RCC 7860 (cell line): Measurements from ENCODE around the gene PTPRN2.
"Not testable (repeated sequence)": the region's sequence is repeated elsewhere in the genome, so short reads cannot be mapped to it uniquely, and the experiment has no call there.

Experiments used
- DNase-seq: peaks from one replicate; pipeline ENCODE4 v3.0.0-alpha.2; 2015; ENCODE audit warnings: low spot score
- FAIRE-seq: peaks from 2 replicates; lab custom pipeline; 2012; peaks lifted over from hg19 to GRCh38; lab: Jason Lieb, UNC

PTPRN2 gene

GRCh38 chr7:158054081-158054480 is 533.5 kb downstream of the PTPRN2 start:
- DNase-seq, result no peak
- FAIRE-seq, result no peak

GRCh38 chr7:158053183-158053915 is 534.3 kb downstream of the PTPRN2 start:
- FAIRE-seq (no peak), DNase-seq (no peak)

GRCh38 chr7:158052381-158053060 is 535.1 kb downstream of the PTPRN2 start:
- DNase-seq (no peak), FAIRE-seq (no peak)

- FAIRE-seq, result no peak
Measured at GRCh38 chr7:158051776-158052175, 535.8 kb downstream of the PTPRN2 start.

GRCh38 chr7:158050978-158051651 is 536.5 kb downstream of the PTPRN2 start:
- no peak for FAIRE-seq
- DNase-seq, result no peak

More at GRCh38 chr7:158051776-158052175, 535.8 kb downstream of the PTPRN2 start:
- no peak for DNase-seq

GRCh38 chr7:158050441-158050977 is 537.1 kb downstream of the PTPRN2 start:
- DNase-seq, result no peak
- no peak for FAIRE-seq

- FAIRE-seq, result no peak
Measured at GRCh38 chr7:158049271-158049670, 538.4 kb downstream of the PTPRN2 start.

GRCh38 chr7:158048569-158048968 is 539.1 kb downstream of the PTPRN2 start:
- FAIRE-seq (no peak), DNase-seq (no peak)

More at GRCh38 chr7:158049271-158049670, 538.4 kb downstream of the PTPRN2 start:
- DNase-seq, result no peak

- FAIRE-seq (no peak), DNase-seq (no peak)
Measured at GRCh38 chr7:158047391-158048059, 540.1 kb downstream of the PTPRN2 start.

- FAIRE-seq, DNase-seq: not testable (repeated sequence)
Measured at GRCh38 chr7:158046246-158046645, 541.4 kb downstream of the PTPRN2 start.

GRCh38 chr7:158044482-158044823 is 543.2 kb downstream of the PTPRN2 start:
- DNase-seq (no peak), FAIRE-seq (no peak)

GRCh38 chr7:158043551-158044481 is 543.8 kb downstream of the PTPRN2 start:
- no peak for FAIRE-seq
- no peak for DNase-seq

GRCh38 chr7:158042156-158042880 is 545.3 kb downstream of the PTPRN2 start:
- DNase-seq (no peak), FAIRE-seq (no peak)

- FAIRE-seq, result no peak
- DNase-seq, result no peak
Measured at GRCh38 chr7:158040199-158040598, 547.4 kb downstream of the PTPRN2 start.

- DNase-seq (no peak), FAIRE-seq (no peak)
Measured at GRCh38 chr7:158039270-158039669, 548.4 kb downstream of the PTPRN2 start.

GRCh38 chr7:158037211-158037610 is 550.4 kb downstream of the PTPRN2 start:
- no peak for FAIRE-seq
- no peak for DNase-seq

GRCh38 chr7:158035343-158035742 is 552.3 kb downstream of the PTPRN2 start:
- FAIRE-seq (no peak), DNase-seq (no peak)

- no peak for DNase-seq
- no peak for FAIRE-seq
Measured at GRCh38 chr7:158034571-158034970, 553.1 kb downstream of the PTPRN2 start.

- DNase-seq, FAIRE-seq: not testable (repeated sequence)
Measured at GRCh38 chr7:158033925-158034324, 553.7 kb downstream of the PTPRN2 start.
